AG09319 (cell line): Measurements from ENCODE around the gene CELF4.
A peak's percentile ranks its signal among the peaks of the same experiment; 100 is the strongest.

Experiments
- DNase-seq: peaks from one replicate; pipeline ENCODE4 v3.0.0-alpha.2; 2010; ENCODE audit warnings: low read depth; ENCODE audit errors: extremely low read depth
- TF ChIP-seq, protein P1 (sequence below): IDR thresholded peaks from 2 replicates; pipeline ENCODE4 v1.5.1; 2011; ENCODE audit warnings: low read depth, mild to moderate bottlenecking, inconsistent platforms, low read length, moderate library complexity

The CELF4 gene

DNA sequence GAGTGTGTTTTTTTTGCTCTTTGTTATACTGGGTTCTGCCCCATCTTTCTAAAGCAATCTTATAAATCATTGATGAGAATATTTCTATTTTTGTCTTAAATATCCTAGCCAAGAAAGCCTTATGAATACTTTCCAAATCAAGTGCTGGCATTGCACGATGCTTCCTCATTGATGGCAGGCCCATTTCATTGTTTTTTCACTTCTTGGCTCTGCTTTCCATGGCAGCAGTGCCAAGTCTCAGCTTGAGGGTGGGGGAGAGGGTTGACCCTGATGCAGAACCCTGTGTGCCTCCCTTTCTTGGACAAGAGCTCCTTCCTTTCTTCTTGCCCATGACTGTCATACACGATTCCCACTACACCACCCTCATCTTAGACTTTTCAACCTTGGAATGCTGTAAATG is 16.7 kb upstream of the CELF4 start:
- no peak for DNase-seq
- TF ChIP-seq, protein P1, sequence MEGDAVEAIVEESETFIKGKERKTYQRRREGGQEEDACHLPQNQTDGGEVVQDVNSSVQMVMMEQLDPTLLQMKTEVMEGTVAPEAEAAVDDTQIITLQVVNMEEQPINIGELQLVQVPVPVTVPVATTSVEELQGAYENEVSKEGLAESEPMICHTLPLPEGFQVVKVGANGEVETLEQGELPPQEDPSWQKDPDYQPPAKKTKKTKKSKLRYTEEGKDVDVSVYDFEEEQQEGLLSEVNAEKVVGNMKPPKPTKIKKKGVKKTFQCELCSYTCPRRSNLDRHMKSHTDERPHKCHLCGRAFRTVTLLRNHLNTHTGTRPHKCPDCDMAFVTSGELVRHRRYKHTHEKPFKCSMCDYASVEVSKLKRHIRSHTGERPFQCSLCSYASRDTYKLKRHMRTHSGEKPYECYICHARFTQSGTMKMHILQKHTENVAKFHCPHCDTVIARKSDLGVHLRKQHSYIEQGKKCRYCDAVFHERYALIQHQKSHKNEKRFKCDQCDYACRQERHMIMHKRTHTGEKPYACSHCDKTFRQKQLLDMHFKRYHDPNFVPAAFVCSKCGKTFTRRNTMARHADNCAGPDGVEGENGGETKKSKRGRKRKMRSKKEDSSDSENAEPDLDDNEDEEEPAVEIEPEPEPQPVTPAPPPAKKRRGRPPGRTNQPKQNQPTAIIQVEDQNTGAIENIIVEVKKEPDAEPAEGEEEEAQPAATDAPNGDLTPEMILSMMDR = no peak

DNA sequence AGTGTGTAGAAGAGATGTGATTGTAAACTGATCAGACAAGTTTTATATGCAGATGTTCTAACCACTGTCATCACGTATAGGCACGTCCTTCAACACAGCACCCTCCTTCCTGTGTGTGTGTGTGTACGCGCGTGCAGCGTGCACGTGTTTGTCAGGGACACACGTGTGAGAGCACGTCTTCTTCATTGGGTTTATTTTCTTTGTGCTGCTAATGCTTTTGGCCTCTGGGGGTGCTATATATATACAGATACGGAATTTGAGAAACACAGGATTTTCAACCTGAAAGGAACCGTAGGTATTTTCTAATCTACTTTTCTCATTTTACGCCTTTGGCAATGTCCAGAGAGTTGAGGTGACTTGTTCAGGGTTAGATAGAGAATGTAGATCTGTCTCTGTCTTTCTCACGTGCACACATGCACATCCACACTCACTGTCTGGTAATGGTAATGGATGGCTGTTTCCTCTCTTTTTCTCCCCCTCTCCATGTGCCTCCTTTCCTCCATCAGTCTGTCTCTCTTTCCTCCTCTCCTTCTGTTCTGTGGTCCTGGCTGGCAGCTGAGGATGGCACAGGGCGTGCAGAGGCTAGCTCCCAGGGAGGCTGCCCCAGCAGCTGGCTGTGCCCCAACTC is 13.4 kb upstream of the CELF4 start:
- no peak for DNase-seq
- TF ChIP-seq, protein P1 = peak; percentile 31

GRCh38 chr18:37578182-37578678 is 12.6 kb upstream of the CELF4 start:
- DNase-seq = no peak
- TF ChIP-seq, protein P1 = no peak

- no peak for DNase-seq
- TF ChIP-seq, protein P1 = no peak
Observed at GRCh38 chr18:37577051-37577611, 11.5 kb upstream of the CELF4 start.

GRCh38 chr18:37575646-37576045 is 10.0 kb upstream of the CELF4 start:
- DNase-seq = no peak
- TF ChIP-seq, protein P1 = no peak

DNA sequence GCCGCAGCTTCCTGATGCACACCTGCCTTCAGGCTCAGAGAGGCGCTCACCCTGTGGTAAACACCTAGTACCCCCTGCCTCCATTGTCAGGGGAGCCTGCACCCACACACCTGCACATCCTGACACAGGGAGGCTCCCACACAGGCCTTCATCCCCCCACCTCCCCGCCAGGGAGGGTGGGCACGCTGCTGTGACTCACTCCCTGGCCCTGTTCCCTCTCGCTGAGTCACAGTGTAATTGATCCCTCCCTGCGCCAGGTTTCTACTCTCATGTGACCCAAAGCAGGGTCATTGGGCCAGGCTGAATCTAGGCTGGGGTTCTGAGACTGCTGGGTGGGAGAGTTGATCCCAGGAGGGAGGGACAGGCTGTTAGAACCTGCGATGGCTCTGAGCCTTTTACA is 8.5 kb upstream of the CELF4 start:
- DNase-seq = no peak
- TF ChIP-seq, protein P1 = no peak

- no peak for DNase-seq
- TF ChIP-seq, protein P1 = no peak
Observed at GRCh38 chr18:37572736-37573135, 7.1 kb upstream of the CELF4 start.
